Fibroblast of mammary gland (primary cell): Measurements from ENCODE around the gene EFCAB7.
"Not testable (repeated sequence)": the region's sequence is repeated elsewhere in the genome, so short reads cannot be mapped to it uniquely, and the experiment has no call there.

Source experiments
- DNase-seq: peaks from one replicate; pipeline ENCODE4 v3.0.0-alpha.2; 2010; ENCODE audit warnings: low read depth
- H3K4me3 ChIP-seq: 2 replicates; pipeline ENCODE4 v1.5.1; 2011; ENCODE audit warnings: low read depth, mild to moderate bottlenecking, low read length, moderate library complexity; ENCODE audit not compliant: control insufficient read depth
- CTCF ChIP-seq: conservative IDR thresholded peaks from 2 replicates; pipeline ENCODE4 v1.5.1; 2011; ENCODE audit warnings: low read depth, low read length, inconsistent platforms; ENCODE audit not compliant: control insufficient read depth, insufficient read depth

Gene EFCAB7

GRCh38 chr1:63563745-63564144, 40.4 kb downstream of the EFCAB7 start:
- H3K4me3 ChIP-seq = no peak overlapping the region
- DNase-seq = no peak
- TF ChIP-seq CTCF = no peak

- DNase-seq = no peak
- TF ChIP-seq CTCF = no peak
- H3K4me3 ChIP-seq = no peak overlapping the region
These were observed 45.7 kb downstream of the EFCAB7 start for GRCh38 chr1:63569068-63569467.

GRCh38 chr1:63569640-63570316, 46.5 kb downstream of the EFCAB7 start:
- no peak for DNase-seq
- no peak overlapping the region for H3K4me3 ChIP-seq
- TF ChIP-seq CTCF = no peak

- not testable (repeated sequence) for DNase-seq, H3K4me3 ChIP-seq
These were observed 49.4 kb downstream of the EFCAB7 start for GRCh38 chr1:63572686-63573085.

- DNase-seq, H3K4me3 ChIP-seq: not testable (repeated sequence)
These were observed 51.0 kb downstream of the EFCAB7 start for GRCh38 chr1:63574203-63574796.

- no peak overlapping the region for H3K4me3 ChIP-seq
- DNase-seq = peak; percentile 46
- peak; percentile 61 for TF ChIP-seq CTCF
These were observed 52.1 kb downstream of the EFCAB7 start for GRCh38 chr1:63575340-63575826.

GRCh38 chr1:63586326-63586725, 63.0 kb downstream of the EFCAB7 start:
- H3K4me3 ChIP-seq, DNase-seq: not testable (repeated sequence)

GRCh38 chr1:63590166-63590560, 66.8 kb downstream of the EFCAB7 start:
- peak; percentile 41 for DNase-seq
- no peak for TF ChIP-seq CTCF

More at GRCh38 chr1:63590166-63590560, 66.8 kb downstream of the EFCAB7 start:
- no peak overlapping the region for H3K4me3 ChIP-seq
